Measurements from ENCODE around the gene AMBRA1. TPM values are rescaled to one million over a fixed set of nuclear protein-coding genes. Genes with fewer than 3 reads are reported as not detected.

AMBRA1 gene
- total RNA-seq, 2 donors from 2014 or later = 56.2 to 60.7 TPM

GRCh38 chr11:46363455-46364005 is 230.3 kb downstream of the AMBRA1 start:
- DNase-seq (ENCODE audit: low spot score) = no peak
- 65% methylated on average over 18 of the region's 21 CpGs for WGBS
- Histone ChIP-seq H3K36me3 (no peaks in the 10 kb centered on the region), H3K27ac (no peak overlapping the region), H3K9me3 (no peaks in the 10 kb centered on the region), H3K4me3 (no peak overlapping the region), H3K27me3 (replicated peaks; ENCODE audit: insufficient read depth) (no peaks in the 10 kb centered on the region), H3K4me1 (replicated peaks) (peaks cover 10% of the 10 kb centered on the region)
- intact Hi-C loops (cut with DNase I) = no loop called here
- TF ChIP-seq CTCF (IDR thresholded peaks at IDR 0.05) = peak in 1 of 4 experiments; percentile 57
- no peak for TF ChIP-seq POLR2AphosphoS5 (IDR thresholded peaks at IDR 0.05)

- TF ChIP-seq POLR2AphosphoS5 (IDR thresholded peaks at IDR 0.05) = no peak
- TF ChIP-seq CTCF (IDR thresholded peaks at IDR 0.05) = no peak
- no peak overlapping the region for H3K4me3 ChIP-seq
- intact Hi-C loops (cut with DNase I) = no loop called here
- whole genome bisulfite sequencing = 59% methylated on average over 9 of the region's 9 CpGs
- DNase-seq (ENCODE audit: low spot score) = no peak
- peak overlapping the region in 1 of 2 donors; percentile 18 for H3K27ac ChIP-seq
- no peaks in the 10 kb centered on the region for H3K36me3 ChIP-seq
- peaks cover 10% of the 10 kb centered on the region for H3K4me1 ChIP-seq (replicated peaks)
- H3K27me3 ChIP-seq (replicated peaks; ENCODE audit: insufficient read depth) = no peaks in the 10 kb centered on the region
- no peaks in the 10 kb centered on the region for H3K9me3 ChIP-seq
Measured at GRCh38 chr11:46363031-46363407, 230.8 kb downstream of the AMBRA1 start.

- TF ChIP-seq CTCF (IDR thresholded peaks at IDR 0.05) (no peak), POLR2A (IDR thresholded peaks at IDR 0.05) (no peak), POLR2AphosphoS5 (IDR thresholded peaks at IDR 0.05) (no peak)
- WGBS = 85% methylated on average over 20 of the region's 20 CpGs
- no peaks in the 10 kb centered on the region for H3K9me3 ChIP-seq
- no peak for DNase-seq (ENCODE audit: low spot score)
- no peaks in the 10 kb centered on the region for H3K27me3 ChIP-seq (replicated peaks; ENCODE audit: insufficient read depth)
- intact Hi-C loops (cut with DNase I) = no loop called here
- peaks cover 10% of the 10 kb centered on the region for H3K4me1 ChIP-seq (replicated peaks)
- H3K36me3 ChIP-seq = no peaks in the 10 kb centered on the region
- H3K27ac ChIP-seq = peak overlapping the region; percentile 72 to 77
- H3K4me3 ChIP-seq = no peak overlapping the region
Measured at GRCh38 chr11:46362156-46363030, 231.4 kb downstream of the AMBRA1 start.

- peak overlapping the region; percentile 72 to 77 for H3K27ac ChIP-seq
- H3K27me3 ChIP-seq (replicated peaks; ENCODE audit: insufficient read depth) = no peaks in the 10 kb centered on the region
- H3K9me3 ChIP-seq = no peaks in the 10 kb centered on the region
- TF ChIP-seq CTCF (IDR thresholded peaks at IDR 0.05) (no peak), POLR2AphosphoS5 (IDR thresholded peaks at IDR 0.05) (no peak), POLR2A (IDR thresholded peaks at IDR 0.05) (no peak)
- no peaks in the 10 kb centered on the region for H3K36me3 ChIP-seq
- DNase-seq (ENCODE audit: low spot score) = no peak
- WGBS = 7% methylated on average over 26 of the region's 26 CpGs
- peaks cover 10% of the 10 kb centered on the region for H3K4me1 ChIP-seq (replicated peaks)
- intact Hi-C loops (cut with DNase I) = no loop called here
- peak overlapping the region; percentile 6 to 24 for H3K4me3 ChIP-seq
Measured at GRCh38 chr11:46361283-46362155, 232.3 kb downstream of the AMBRA1 start.

All from prostate gland (tissue), 2 donors.